Duodenal mucosa (tissue), 2 donors: ENCODE results near the gene FOXO6.

ENCODE experiments used
- H3K27ac ChIP-seq: one replicate; pipeline ENCODE4 v1.7.0; 2013; ENCODE audit warnings: low read depth, low read length
- H3K27me3 ChIP-seq, 2 donors: one replicate each; pipeline ENCODE4 v1.7.0; 2013; ENCODE audit warnings: low read length in 2 of 2, control low read depth in 1 of 2; ENCODE audit not compliant: insufficient read depth in 2 of 2, control insufficient read depth in 1 of 2
- H3K36me3 ChIP-seq, 2 donors: one replicate each; pipeline ENCODE4 v1.7.0; 2013; ENCODE audit warnings: low read length in 2 of 2, control low read depth in 1 of 2; ENCODE audit not compliant: insufficient read depth in 2 of 2, control insufficient read depth in 1 of 2
- H3K4me1 ChIP-seq, 2 donors: one replicate each; pipeline ENCODE4 v1.7.0; 2013; ENCODE audit warnings: low read length in 2 of 2, control low read depth in 1 of 2; ENCODE audit not compliant: insufficient read depth in 2 of 2, control insufficient read depth in 1 of 2
- H3K4me3 ChIP-seq, 2 donors: one replicate each; pipeline ENCODE4 v1.7.0; 2013; ENCODE audit warnings: low read length in 2 of 2, low read depth in 1 of 2
- H3K9ac ChIP-seq, 2 donors: one replicate each; pipeline ENCODE4 v1.7.0; 2013; ENCODE audit warnings: low read length in 2 of 2, low read depth in 1 of 2
- H3K9me3 ChIP-seq, 2 donors: one replicate each; pipeline ENCODE4 v1.7.0; 2013; ENCODE audit warnings: low read length in 2 of 2, control low read depth in 1 of 2; ENCODE audit not compliant: control insufficient read depth in 1 of 2

Gene FOXO6

DNA sequence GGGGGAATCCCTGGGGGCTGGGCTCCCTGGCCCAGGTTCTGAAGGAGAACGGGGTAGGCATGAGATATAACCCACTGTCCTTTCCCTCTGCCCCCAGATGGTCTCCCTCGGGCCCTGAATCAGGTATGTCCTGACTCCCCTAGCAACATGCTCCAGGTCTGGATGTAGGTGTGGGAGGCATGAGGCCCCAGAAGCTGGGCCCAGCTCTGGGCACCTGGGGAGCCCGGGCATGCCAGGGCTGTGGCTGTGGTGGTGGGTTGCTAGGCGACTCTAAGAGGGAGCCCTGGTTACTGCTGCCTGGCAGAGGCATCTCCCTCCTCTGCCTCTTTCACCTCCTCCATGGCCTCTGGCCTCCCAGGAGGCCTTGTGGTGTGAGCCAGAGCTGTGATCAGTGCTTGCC, 16.2 kb downstream of the FOXO6 start:
- H3K9me3 ChIP-seq: no peaks in the 10 kb centered on the region
- no peak overlapping the region for H3K4me3 ChIP-seq
- H3K4me1 ChIP-seq: peaks cover 2 to 16% of the 10 kb centered on the region in 2 donors
- peaks cover 12 to 18% of the 10 kb centered on the region in 2 donors for H3K27me3 ChIP-seq
- no peaks in the 10 kb centered on the region for H3K36me3 ChIP-seq
- H3K9ac ChIP-seq: no peak overlapping the region
- H3K27ac ChIP-seq: no peak overlapping the region

DNA sequence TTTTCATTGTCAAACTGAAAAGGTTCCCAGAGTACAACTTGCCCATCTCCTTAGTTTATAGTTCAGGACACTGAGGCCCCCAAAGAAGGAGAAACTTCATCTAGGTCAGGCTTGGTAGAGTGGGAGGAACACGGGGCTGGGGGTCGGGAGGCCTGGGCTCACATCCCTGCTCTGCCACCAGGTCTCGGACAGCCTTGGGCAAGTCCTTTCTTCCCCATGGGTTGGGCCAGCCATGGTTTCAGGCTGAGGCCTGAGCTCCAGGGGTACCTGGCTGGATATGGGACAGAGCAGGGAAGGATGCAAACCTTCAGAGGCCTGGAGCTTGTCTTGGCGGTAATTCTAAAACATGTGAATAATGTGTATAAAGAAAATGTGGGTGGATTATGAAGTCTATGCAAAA, 17.0 kb downstream of the FOXO6 start:
- Histone ChIP-seq H3K27ac (no peak overlapping the region), H3K36me3 (no peaks in the 10 kb centered on the region), H3K9me3 (no peaks in the 10 kb centered on the region), H3K9ac (no peak overlapping the region), H3K4me3 (no peak overlapping the region), H3K27me3 (peaks cover 9 to 21% of the 10 kb centered on the region in 2 donors), H3K4me1 (peaks cover 0 to 14% of the 10 kb centered on the region in 2 donors)

DNA sequence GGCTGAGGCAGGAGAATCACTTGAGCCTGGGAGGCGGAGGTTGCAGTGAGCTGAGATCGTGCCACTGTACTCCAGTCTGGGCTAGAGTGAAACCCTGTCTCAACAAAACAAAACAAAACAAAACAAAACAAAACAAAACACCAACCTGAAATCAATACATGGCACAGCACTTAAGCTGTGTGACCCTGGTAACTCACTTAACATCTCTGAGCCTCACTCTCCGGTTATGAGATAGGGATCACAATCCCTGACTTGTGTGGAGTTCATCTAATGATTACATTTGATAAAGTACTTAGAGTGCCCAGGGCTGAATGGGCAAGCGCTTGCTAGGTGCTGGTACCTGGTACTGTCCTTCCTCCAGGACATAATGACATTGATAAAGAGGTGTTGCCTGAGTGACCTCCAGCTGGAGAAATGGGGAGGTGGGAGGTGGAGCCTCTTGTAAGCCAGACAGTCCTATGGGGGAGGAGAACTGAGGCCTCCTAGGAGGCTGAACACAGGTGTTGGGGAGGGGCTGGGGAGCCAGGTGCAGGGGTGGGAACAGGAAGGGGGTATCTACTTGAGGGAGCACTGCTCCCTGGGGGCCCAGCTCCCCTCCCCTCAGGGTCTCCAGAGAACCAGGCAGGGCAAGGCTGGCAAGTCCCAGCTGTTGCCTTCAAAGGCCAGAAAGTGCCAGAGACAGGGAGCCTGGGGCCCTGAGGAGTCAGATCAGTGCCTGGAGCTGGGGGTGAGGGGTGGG, 17.9 kb downstream of the FOXO6 start:
- Histone ChIP-seq H3K4me1 (peaks cover 0 to 14% of the 10 kb centered on the region in 2 donors), H3K9me3 (no peaks in the 10 kb centered on the region), H3K27ac (no peak overlapping the region), H3K27me3 (peaks cover 15 to 27% of the 10 kb centered on the region in 2 donors), H3K36me3 (no peaks in the 10 kb centered on the region), H3K9ac (no peak overlapping the region), H3K4me3 (no peak overlapping the region)

DNA sequence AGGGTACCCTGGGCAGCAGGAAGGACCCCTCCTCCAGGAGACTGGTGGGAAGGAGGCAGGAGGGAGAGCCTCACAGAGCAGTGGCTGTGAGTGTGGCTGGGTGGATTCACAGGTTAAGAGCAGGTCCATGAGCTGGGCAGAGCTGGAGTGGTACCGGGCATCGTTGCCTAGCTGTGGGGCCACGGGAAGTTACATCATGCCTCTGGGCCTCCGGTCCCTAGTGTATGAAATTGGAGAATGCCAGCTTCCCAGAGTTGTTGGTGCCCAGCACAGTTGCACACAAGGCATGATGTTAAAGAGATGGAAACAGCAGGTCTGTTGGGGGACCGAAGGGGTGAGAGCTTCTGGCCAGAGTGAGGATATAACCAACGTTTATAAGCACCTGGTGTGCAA, 18.5 kb downstream of the FOXO6 start:
- Histone ChIP-seq H3K9ac (no peak overlapping the region), H3K27me3 (peaks cover 16 to 28% of the 10 kb centered on the region in 2 donors), H3K4me1 (peaks cover 0 to 14% of the 10 kb centered on the region in 2 donors), H3K4me3 (no peak overlapping the region), H3K27ac (no peak overlapping the region), H3K36me3 (no peaks in the 10 kb centered on the region), H3K9me3 (no peaks in the 10 kb centered on the region)

DNA sequence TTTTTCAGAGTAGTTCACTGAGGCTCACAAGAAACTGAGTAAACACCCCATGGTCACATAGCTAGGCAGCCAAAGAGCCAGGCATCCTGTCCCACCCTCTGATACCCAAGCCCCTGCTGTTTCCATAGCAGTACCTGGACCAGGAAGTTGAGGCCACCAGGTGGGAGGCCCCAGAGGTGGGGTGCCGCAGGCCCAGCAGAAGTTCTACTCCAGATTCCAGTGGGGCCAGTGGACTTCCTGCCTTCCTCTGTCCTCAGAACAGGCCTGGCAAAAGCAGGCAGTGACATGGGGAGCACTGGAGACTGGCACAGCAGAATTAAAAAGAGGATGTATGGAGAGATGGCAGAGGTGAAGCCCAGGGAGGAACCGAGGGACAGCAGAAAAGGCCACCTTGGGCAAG, 19.0 kb downstream of the FOXO6 start:
- Histone ChIP-seq H3K9me3 (no peaks in the 10 kb centered on the region), H3K9ac (no peak overlapping the region), H3K4me3 (no peak overlapping the region), H3K27ac (no peak overlapping the region), H3K4me1 (peaks cover 0 to 14% of the 10 kb centered on the region in 2 donors), H3K36me3 (no peaks in the 10 kb centered on the region), H3K27me3 (peaks cover 19 to 28% of the 10 kb centered on the region in 2 donors)

DNA sequence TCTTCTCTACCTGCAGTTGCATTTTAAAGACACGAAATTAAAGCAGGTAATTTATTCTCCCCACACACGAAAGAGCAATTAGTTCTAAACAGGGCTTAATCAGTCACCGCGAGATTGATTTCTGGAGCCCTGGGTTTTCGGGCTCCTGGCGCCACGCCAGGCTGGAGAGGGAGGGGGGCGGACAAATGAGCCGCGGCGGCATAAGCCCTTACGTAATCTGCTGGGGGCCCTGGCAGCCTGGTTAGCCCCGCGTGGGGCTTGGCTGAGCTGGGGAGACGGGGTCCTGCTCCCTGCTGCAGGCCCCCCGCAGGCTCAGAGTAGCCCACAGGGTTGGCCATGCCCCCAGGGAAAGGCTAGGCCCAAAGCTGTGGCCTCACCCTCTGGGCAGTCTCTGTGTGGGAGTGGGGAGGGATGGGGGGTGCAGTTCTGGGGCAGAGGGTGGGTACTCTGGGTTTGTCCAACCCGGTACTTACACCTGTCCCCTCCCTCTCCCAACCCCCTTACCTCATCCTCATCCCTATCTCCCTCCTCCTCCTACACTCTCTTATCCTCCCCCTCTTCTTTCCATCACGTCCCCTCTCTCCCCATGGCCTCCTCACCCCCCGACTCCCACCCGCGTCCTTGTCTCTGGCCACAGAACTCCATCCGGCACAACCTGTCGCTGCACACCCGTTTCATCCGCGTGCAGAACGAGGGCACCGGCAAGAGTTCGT, 19.9 kb downstream of the FOXO6 start:
- peaks cover 0 to 14% of the 10 kb centered on the region in 2 donors for H3K4me1 ChIP-seq
- H3K36me3 ChIP-seq: no peaks in the 10 kb centered on the region
- peak overlapping the region; percentile 46 to 55 for H3K4me3 ChIP-seq
- H3K27me3 ChIP-seq: peaks cover 19 to 28% of the 10 kb centered on the region in 2 donors
- H3K27ac ChIP-seq: peak overlapping the region; percentile 7
- H3K9ac ChIP-seq: peak overlapping the region in 1 of 2 donors; percentile 3
- H3K9me3 ChIP-seq: no peaks in the 10 kb centered on the region

DNA sequence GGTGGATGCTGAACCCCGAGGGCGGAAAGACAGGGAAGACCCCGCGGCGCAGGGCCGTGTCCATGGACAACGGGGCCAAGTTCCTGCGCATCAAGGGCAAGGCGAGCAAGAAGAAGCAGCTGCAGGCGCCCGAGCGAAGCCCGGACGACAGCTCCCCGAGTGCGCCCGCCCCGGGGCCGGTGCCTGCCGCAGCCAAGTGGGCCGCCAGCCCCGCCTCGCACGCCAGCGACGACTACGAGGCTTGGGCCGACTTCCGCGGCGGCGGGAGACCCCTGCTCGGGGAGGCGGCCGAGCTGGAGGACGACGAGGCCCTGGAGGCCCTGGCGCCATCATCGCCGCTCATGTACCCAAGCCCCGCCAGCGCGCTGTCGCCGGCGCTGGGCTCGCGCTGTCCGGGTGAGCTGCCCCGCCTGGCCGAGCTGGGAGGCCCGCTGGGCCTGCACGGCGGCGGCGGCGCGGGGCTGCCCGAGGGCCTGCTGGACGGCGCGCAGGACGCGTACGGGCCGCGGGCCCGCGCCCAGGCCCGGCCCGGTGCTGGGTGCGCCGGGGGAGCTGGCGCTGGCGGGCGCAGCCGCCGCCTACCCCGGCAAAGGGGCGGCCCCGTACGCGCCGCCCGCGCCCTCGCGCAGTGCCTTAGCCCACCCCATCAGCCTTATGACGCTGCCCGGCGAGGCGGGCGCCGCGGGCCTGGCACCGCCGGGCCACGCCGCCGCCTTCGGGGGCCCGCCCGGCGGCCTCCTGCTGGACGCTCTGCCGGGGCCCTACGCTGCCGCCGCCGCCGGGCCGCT, 20.7 kb downstream of the FOXO6 start:
- peak overlapping the region; percentile 7 for H3K27ac ChIP-seq
- peak overlapping the region in 1 of 2 donors; percentile 3 for H3K9ac ChIP-seq
- H3K27me3 ChIP-seq: peaks cover 19 to 28% of the 10 kb centered on the region in 2 donors
- no peaks in the 10 kb centered on the region for H3K9me3 ChIP-seq
- H3K36me3 ChIP-seq: no peaks in the 10 kb centered on the region
- H3K4me3 ChIP-seq: peak overlapping the region; percentile 46 to 55
- peaks cover 1 to 15% of the 10 kb centered on the region in 2 donors for H3K4me1 ChIP-seq

DNA sequence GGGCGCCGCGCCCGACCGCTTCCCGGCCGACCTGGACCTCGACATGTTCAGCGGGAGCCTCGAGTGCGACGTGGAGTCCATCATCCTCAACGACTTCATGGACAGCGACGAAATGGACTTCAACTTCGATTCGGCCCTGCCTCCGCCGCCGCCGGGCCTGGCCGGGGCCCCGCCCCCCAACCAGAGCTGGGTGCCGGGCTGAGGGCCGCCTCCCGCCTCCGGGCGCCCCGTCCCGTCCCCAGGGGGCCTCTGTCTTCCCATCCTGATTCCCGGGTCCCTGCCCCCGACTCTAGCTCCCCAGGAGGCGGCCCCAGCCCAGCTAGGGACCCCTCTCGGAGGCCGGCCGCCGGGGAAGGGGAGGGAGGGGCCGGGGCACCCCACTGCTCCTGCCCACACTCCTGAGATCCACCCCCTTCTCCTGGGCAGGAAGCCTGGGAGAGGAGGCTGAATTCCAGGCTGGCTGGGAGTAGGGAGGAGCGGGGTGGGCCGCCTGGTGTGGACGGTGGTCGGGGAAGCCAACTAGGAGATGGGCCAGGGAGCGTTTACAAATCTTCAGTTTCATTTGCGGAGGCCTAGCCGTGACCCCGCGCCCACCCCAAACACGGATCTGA, 21.4 kb downstream of the FOXO6 start:
- no peaks in the 10 kb centered on the region for H3K36me3 ChIP-seq

DNA sequence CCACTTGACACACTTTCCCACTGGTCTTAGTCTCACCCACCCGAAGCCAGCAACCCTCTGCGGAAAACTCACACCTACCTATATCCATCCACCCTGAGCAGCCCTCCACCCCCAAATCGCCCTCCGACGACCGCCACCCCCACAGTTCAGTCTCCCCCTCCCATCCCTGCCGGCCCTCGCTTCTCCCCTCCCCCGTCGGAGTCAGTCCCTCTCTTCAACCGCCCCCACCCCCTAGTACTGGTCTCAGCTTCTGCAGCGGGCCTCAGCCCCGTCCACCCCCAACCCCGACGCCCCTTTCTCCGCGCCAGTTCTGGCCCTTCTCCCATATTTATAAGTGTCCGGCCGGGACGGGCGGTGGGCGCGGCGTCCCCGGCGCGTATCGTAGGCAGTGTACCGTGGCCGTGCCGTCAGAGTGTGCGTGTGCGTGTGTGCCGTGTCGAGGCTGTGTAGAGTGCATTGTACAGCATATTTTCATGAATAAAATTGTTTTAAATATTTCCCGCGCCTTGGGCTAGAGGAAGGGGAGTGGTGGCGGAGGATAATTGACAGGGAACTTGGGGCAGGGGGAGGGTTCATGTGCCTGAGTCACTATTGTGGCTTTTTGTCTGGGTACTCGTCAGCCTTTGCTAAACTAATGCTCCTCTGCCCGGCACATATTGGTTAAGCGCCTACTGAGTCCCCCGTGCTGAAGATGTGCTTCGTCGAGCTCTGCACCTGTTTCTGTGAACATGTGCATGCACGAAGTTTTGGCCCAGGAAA, 22.0 kb downstream of the FOXO6 start:
- Histone ChIP-seq H3K9me3 (no peaks in the 10 kb centered on the region), H3K4me3 (no peak overlapping the region), H3K9ac (no peak overlapping the region), H3K4me1 (peaks cover 10 to 27% of the 10 kb centered on the region in 2 donors), H3K27me3 (peaks cover 19 to 28% of the 10 kb centered on the region in 2 donors), H3K36me3 (no peaks in the 10 kb centered on the region), H3K27ac (no peak overlapping the region)

More for the DNA sequence above, 21.4 kb downstream of the FOXO6 start:
- Histone ChIP-seq H3K27ac (peak overlapping the region; percentile 20), H3K9me3 (no peaks in the 10 kb centered on the region), H3K4me3 (peak overlapping the region in 1 of 2 donors; percentile 55), H3K9ac (no peak overlapping the region), H3K27me3 (peaks cover 19 to 28% of the 10 kb centered on the region in 2 donors), H3K4me1 (peaks cover 8 to 22% of the 10 kb centered on the region in 2 donors)
